Transverse colon (tissue), 4 donors: ENCODE measurements around the gene PCNT. TPM values are rescaled to one million over a fixed set of nuclear protein-coding genes. Genes with fewer than 3 reads are reported as not detected.

Experiments
- DNase-seq: peaks from one replicate; pipeline ENCODE4 v3.0.0-alpha.2; 2019
- H3K27ac ChIP-seq, 4 donors: fragments of 200-600 bp; sonication (generic); 2 replicates each; pipeline ENCODE4 v1.5.1; 2016 to 2018; ENCODE audit warnings: inconsistent platforms in 4 of 4
- H3K27me3 ChIP-seq: fragments of 200-600 bp; sonication (generic); 2 replicates; pipeline ENCODE4 v1.5.1; 2017; ENCODE audit warnings: inconsistent platforms
- H3K36me3 ChIP-seq, 4 donors: fragments of 200-600 bp; sonication (generic); 2 replicates each; pipeline ENCODE4 v1.5.1; 2017 to 2019; ENCODE audit warnings: inconsistent platforms in 4 of 4
- H3K4me1 ChIP-seq, 4 donors: fragments of 200-600 bp; sonication (generic); 2 replicates each; pipeline ENCODE4 v1.5.1; 2017 to 2020; ENCODE audit warnings: inconsistent platforms in 4 of 4
- H3K4me3 ChIP-seq, 4 donors: fragments of 200-600 bp; sonication (generic); 1 replicate in 1 of 4; 2 replicates in 3 of 4; pipeline versions ENCODE4 v1.5.1 to v1.6.1; 2017 to 2019; ENCODE audit warnings: inconsistent platforms in 4 of 4
- H3K9me3 ChIP-seq, 2 donors: fragments of 200-600 bp; sonication (generic); 2 replicates each; pipeline ENCODE4 v1.5.1; 2017 to 2019; ENCODE audit warnings: inconsistent platforms in 2 of 2
- EP300 ChIP-seq: sonication (generic); formaldehyde crosslinking; IDR thresholded peaks from one replicate; pipeline ENCODE4 v1.6.1; 2017; ENCODE audit warnings: antibody characterized with exemption, low read depth
- POLR2A ChIP-seq: fragments of 450-650 bp; IDR thresholded peaks from one replicate; pipeline ENCODE4 v1.6.1; 2016; ENCODE audit warnings: antibody characterized with exemption, mild to moderate bottlenecking, moderate library complexity
- POLR2AphosphoS5 ChIP-seq, 3 donors: sonication (generic); formaldehyde crosslinking; IDR thresholded peaks; one replicate each; pipeline ENCODE4 v1.6.1; 2016; ENCODE audit warnings: antibody characterized with exemption in 3 of 3
- WGBS, 2 donors: methylation state at CpG; one replicate each; pipeline ENCODE4 v1.1.5; 2018; ENCODE audit warnings: low coverage in 1 of 2; 5-methylcytosine and 5-hydroxymethylcytosine counted together
- in situ Hi-C, 4 donors: fragments of 200-750 bp; cut with MboI; loops; one replicate each; pipeline versions ENCODE4 v1.15.0 to v1.15.1; 2017; ENCODE audit warnings: low sequenced_read_pairs in 3 of 4, low pct_ligation_motif_present in 1 of 4, low pct_unique_long_range_greater_than_20kb in 1 of 4
- intact Hi-C: fragments of 100-400 bp; cut with DNase I; formaldehyde crosslinking; loops from one replicate; pipeline ENCODE4 v1.15.1; 2023; ENCODE audit warnings: low total_unique reads
- total RNA-seq, 4 donors: library from RNA; depleted of rRNA; stranded (reverse); fragments of >200 nt; gene quantifications; one replicate each; pipeline ENCODE4 v1.1.0, GENCODE V29; 2016
- TF ChIP-seq, protein P1 (sequence below), 5 experiments: fragments of 200-600 bp in 3 of 5; fragments of 450-650 bp in 2 of 5; sonication (generic) in 3 of 5; IDR thresholded peaks; 1 replicate in 2 of 5; 2 replicates in 3 of 5; pipeline ENCODE4 v1.5.1; 2016 to 2017; ENCODE audit warnings: antibody characterized with exemption in 5 of 5, inconsistent platforms in 3 of 5, mild to moderate bottlenecking in 2 of 5, moderate library complexity in 1 of 5

The PCNT gene
- total RNA-seq, 4 donors from 2014 or later, result 27.6 to 171 (median 63.4) TPM

DNA sequence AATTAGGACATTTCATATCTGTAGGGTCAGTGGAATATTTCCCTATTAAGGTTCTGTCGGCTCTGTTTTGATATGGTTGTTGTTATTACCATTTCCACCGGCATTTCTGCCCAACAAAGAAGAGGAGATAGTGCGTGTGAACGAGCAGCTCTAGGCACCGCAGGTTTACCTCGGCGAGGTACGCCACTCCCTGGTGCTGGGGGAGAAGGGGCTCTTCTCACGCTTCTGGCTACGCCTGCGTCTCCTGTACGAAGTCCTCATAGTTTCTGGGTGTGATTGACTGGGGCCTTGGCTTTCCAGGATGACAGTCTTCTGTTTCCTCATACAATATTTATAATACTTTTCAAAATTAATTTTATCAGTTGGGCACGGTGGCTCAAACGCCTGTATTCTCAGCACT lies 80.3 kb downstream of the PCNT start:
- in situ Hi-C loops, result no loop called here
- no peak overlapping the region for H3K27ac ChIP-seq
- intact Hi-C loops, result no loop called here
- WGBS, 2 donors, result 94% methylated on average over 6 to 14 of the region's 14 CpGs
- H3K27me3 ChIP-seq, result no peaks in the 10 kb centered on the region
- H3K36me3 ChIP-seq, result peaks cover 0 to 13% (median 5%) of the 10 kb centered on the region in 4 donors
- no peaks in the 10 kb centered on the region for H3K9me3 ChIP-seq
- no peak for TF ChIP-seq POLR2AphosphoS5 (IDR thresholded peaks at IDR 0.05)
- TF ChIP-seq POLR2A, result no peak
- no peak for TF ChIP-seq EP300
- TF ChIP-seq, protein P1, sequence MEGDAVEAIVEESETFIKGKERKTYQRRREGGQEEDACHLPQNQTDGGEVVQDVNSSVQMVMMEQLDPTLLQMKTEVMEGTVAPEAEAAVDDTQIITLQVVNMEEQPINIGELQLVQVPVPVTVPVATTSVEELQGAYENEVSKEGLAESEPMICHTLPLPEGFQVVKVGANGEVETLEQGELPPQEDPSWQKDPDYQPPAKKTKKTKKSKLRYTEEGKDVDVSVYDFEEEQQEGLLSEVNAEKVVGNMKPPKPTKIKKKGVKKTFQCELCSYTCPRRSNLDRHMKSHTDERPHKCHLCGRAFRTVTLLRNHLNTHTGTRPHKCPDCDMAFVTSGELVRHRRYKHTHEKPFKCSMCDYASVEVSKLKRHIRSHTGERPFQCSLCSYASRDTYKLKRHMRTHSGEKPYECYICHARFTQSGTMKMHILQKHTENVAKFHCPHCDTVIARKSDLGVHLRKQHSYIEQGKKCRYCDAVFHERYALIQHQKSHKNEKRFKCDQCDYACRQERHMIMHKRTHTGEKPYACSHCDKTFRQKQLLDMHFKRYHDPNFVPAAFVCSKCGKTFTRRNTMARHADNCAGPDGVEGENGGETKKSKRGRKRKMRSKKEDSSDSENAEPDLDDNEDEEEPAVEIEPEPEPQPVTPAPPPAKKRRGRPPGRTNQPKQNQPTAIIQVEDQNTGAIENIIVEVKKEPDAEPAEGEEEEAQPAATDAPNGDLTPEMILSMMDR (IDR thresholded peaks at IDR 0.05), result no peak
- no peak overlapping the region for H3K4me3 ChIP-seq
- no peaks in the 10 kb centered on the region for H3K4me1 ChIP-seq
- no peak for DNase-seq

DNA sequence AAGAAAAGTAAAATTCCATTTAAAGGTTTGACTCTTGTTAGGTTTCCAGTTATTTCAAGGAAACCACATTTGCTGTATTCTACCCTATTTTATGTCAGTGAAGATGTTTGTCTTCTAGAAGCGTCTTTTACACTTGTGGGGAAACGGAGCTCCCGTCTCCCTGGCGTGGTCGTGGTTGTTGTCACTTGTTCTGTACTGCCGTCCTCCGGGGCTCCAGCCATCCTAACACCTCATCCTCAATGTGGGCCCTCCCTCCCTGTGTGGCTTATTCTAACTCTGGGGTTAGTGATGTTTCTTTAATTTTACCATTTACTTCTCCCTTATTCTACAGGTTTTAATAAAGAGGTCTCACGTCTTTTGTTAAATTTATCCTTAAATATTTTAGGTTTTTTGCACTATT lies 82.0 kb downstream of the PCNT start:
- 89 to 100% methylated on average over 3 to 8 of the region's 8 CpGs for WGBS, 2 donors
- H3K27me3 ChIP-seq, result no peaks in the 10 kb centered on the region
- H3K9me3 ChIP-seq, result no peaks in the 10 kb centered on the region
- TF ChIP-seq POLR2AphosphoS5 (IDR thresholded peaks at IDR 0.05) (no peak), EP300 (no peak), POLR2A (no peak)
- H3K4me1 ChIP-seq, result no peaks in the 10 kb centered on the region
- in situ Hi-C loops, result no loop called here
- DNase-seq, result no peak
- intact Hi-C loops, result no loop called here
- no peak overlapping the region for H3K27ac ChIP-seq
- peaks cover 0 to 18% (median 7%) of the 10 kb centered on the region in 4 donors for H3K36me3 ChIP-seq
- no peak overlapping the region for H3K4me3 ChIP-seq

DNA sequence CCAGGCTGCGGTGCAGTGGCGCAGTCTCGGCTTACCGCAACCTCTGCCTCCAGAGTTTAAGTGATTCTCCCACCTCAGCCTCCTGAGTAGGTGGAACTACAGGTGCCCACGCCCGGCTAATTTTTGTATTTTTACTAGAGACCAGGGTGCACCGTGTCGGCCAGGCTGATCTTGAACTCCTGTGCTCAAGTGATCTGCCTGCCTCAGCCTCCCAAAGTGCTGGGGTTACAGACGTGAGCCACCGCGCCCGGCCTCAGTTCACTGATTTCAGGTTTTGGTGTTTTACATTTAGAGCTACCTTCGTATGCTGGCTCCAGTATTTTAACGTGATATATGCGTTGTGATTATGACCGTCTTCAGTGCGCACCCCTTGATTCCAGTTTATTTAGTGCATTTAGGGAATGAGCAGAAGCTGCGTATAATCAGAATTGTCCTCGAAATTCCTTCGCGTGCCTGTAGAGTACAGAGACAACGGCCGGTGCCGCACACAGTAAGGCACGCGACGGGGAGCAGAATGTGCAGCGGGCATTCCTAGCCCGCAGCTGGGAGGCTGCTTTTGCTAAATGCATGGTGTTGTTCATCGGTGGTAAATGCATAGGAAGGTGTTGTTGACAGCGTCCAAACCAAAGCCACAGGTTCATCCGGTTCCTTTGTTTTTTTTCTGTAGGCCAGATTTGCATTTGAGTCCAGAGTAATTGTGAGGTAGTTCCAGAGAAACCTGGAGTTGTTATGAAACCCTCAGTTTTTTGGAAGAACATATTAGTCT lies 85.9 kb downstream of the PCNT start:
- no peaks in the 10 kb centered on the region for H3K27me3 ChIP-seq
- whole genome bisulfite sequencing, 2 donors, result 92 to 95% methylated on average over 7 to 32 of the region's 32 CpGs
- in situ Hi-C loops, result no loop called here
- no peak for DNase-seq
- no peak overlapping the region for H3K27ac ChIP-seq
- H3K36me3 ChIP-seq, result peaks cover 0 to 25% (median 9%) of the 10 kb centered on the region in 4 donors
- H3K4me1 ChIP-seq, result no peaks in the 10 kb centered on the region
- H3K4me3 ChIP-seq, result no peak overlapping the region
- no peaks in the 10 kb centered on the region for H3K9me3 ChIP-seq
- intact Hi-C loops, result no loop called here
- TF ChIP-seq POLR2AphosphoS5 (IDR thresholded peaks at IDR 0.05) (no peak), EP300 (no peak), POLR2A (no peak)
- TF ChIP-seq, protein P1 (IDR thresholded peaks at IDR 0.05), result no peak

DNA sequence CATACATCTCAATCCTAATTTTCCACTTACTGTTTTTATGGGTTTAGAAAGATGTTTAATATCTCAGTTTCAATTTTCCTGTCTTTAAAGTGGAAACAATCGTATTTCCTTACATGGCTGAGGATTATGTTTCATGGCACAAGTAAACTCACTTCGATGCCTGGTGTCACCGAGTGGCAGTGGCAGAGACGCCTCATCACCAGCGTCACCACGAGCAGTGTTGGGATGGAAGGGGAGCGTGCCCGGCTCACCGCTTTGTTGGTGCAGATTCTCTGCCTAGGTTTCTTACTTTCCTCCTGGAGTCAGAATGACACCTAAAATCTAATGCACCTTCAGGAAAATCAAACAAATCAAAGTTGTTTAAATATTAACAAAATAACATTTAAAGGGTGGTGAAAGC lies 86.6 kb downstream of the PCNT start:
- Histone ChIP-seq H3K27ac (no peak overlapping the region), H3K27me3 (no peaks in the 10 kb centered on the region), H3K9me3 (no peaks in the 10 kb centered on the region), H3K4me1 (no peaks in the 10 kb centered on the region), H3K36me3 (peaks cover 0 to 25% (median 9%) of the 10 kb centered on the region in 4 donors), H3K4me3 (no peak overlapping the region)
- TF ChIP-seq POLR2AphosphoS5 (IDR thresholded peaks at IDR 0.05), result no peak
- TF ChIP-seq, protein P1 (IDR thresholded peaks at IDR 0.05), result no peak
- TF ChIP-seq POLR2A, result no peak
- no peak for TF ChIP-seq EP300
- intact Hi-C loops (no loop called here), in situ Hi-C loops (no loop called here)
- 95% methylated on average over 9 of the region's 9 CpGs; no CpG with 5 or more reads in 1 of the 2 donors for WGBS, 2 donors
- no peak for DNase-seq
